ENCODE measurements around the gene FKBP5. TPM values are rescaled to one million over a fixed set of nuclear protein-coding genes. Genes with fewer than 3 reads are reported as not detected.

The FKBP5 gene
- total and polyA plus RNA-seq, 2 donors (not counting 1 experiment from before 2014, with no cell fraction given), result 2.8 to 7.4 TPM

GRCh38 chr6:35724471-35724870 is 35.8 kb upstream of the FKBP5 start:
- H3K4me1 Mint-ChIP-seq, result peaks cover 55% of the 10 kb centered on the region
- Histone ChIP-seq H3K4me3 (ENCODE audit: control extremely low read depth in 1 of 5, extremely low read depth in 1 of 5, insufficient read depth in 1 of 5, low read depth in 2 of 5, low read length in 4 of 5) (no peak overlapping the region), H3K9ac (ENCODE audit: low read length) (no peak overlapping the region), H2AFZ (ENCODE audit: insufficient read depth, low read depth, low read length, poor library complexity, severe bottlenecking) (no peak overlapping the region), H3K36me3 (replicated peaks in 1 of 2; ENCODE audit: control extremely low read depth in 1 of 2, control insufficient read depth in 1 of 2, extremely low read depth in 1 of 2, insufficient read depth in 2 of 2, low read length in 1 of 2) (no peaks in the 10 kb centered on the region), H3K4me2 (replicated peaks; ENCODE audit: low read depth, low read length, poor library complexity, severe bottlenecking) (no peak overlapping the region), H3K27ac (ENCODE audit: low read length in 2 of 2) (no peak overlapping the region), H3K9me3 (ENCODE audit: control extremely low read depth in 1 of 3, control insufficient read depth in 2 of 3, insufficient read depth in 1 of 3, low read length in 2 of 3) (no peaks in the 10 kb centered on the region), H3K27me3 (replicated peaks in 1 of 4; ENCODE audit: control extremely low read depth in 1 of 4, control insufficient read depth in 3 of 4, insufficient read depth in 4 of 4, low read length in 3 of 4) (peaks cover 0 to 17% (median 5%) of the 10 kb centered on the region in 4 experiments), H3K79me2 (ENCODE audit: control insufficient read depth, insufficient read depth, low read length) (no peaks in the 10 kb centered on the region), H3K4me1 (ENCODE audit: control insufficient read depth in 2 of 2, insufficient read depth in 2 of 2, low read length in 2 of 2) (peaks cover 46 to 71% of the 10 kb centered on the region in 2 donors), H4K20me1 (ENCODE audit: control insufficient read depth, insufficient read depth, low read length, poor library complexity, severe bottlenecking) (no peaks in the 10 kb centered on the region)
- no peaks in the 10 kb centered on the region for H3K9me3 Mint-ChIP-seq (ENCODE audit: insufficient read depth)
- POLR2A ChIA-PET, result interaction anchor here (0.7 kb wide), 1 partner anchor 1656 kb away, joined by 6 read pairs; no protein-coding TSS in a partner anchor
- WGBS (ENCODE audit: insufficient coverage), result no CpG with 5 or more reads among the region's 2 CpGs
- CTCF ChIA-PET, result interaction anchor here (1.0 kb wide), 1 partner anchor 9 kb away, joined by 3 read pairs; no protein-coding TSS in a partner anchor
- peaks cover 6% of the 10 kb centered on the region for H3K27me3 Mint-ChIP-seq
- intact Hi-C loops (cut with micrococcal nuclease), result no loop called here
- no peak overlapping the region for H3K27ac Mint-ChIP-seq
- ATAC-seq (ENCODE audit: low read depth) (no peak), DNase-seq (no peak)
- no peak overlapping the region for H3K4me3 Mint-ChIP-seq
- TF ChIP-seq CTCF (IDR thresholded peaks at IDR 0.05) (no peak), EZH2 (IDR thresholded peaks at IDR 0.05; ENCODE audit: borderline replicate concordance, insufficient read depth, low read depth, low read length, poor library complexity, severe bottlenecking) (no peak)

- Histone ChIP-seq H3K79me2 (ENCODE audit: control insufficient read depth, insufficient read depth, low read length) (no peaks in the 10 kb centered on the region), H3K4me1 (ENCODE audit: control insufficient read depth in 2 of 2, insufficient read depth in 2 of 2, low read length in 2 of 2) (peaks cover 46 to 71% of the 10 kb centered on the region in 2 donors), H3K36me3 (replicated peaks in 1 of 2; ENCODE audit: control extremely low read depth in 1 of 2, control insufficient read depth in 1 of 2, extremely low read depth in 1 of 2, insufficient read depth in 2 of 2, low read length in 1 of 2) (no peaks in the 10 kb centered on the region), H3K27ac (ENCODE audit: low read length in 2 of 2) (no peak overlapping the region), H4K20me1 (ENCODE audit: control insufficient read depth, insufficient read depth, low read length, poor library complexity, severe bottlenecking) (no peaks in the 10 kb centered on the region), H3K4me2 (replicated peaks; ENCODE audit: low read depth, low read length, poor library complexity, severe bottlenecking) (no peak overlapping the region), H3K4me3 (ENCODE audit: control extremely low read depth in 1 of 5, extremely low read depth in 1 of 5, insufficient read depth in 1 of 5, low read depth in 2 of 5, low read length in 4 of 5) (no peak overlapping the region), H3K27me3 (replicated peaks in 1 of 4; ENCODE audit: control extremely low read depth in 1 of 4, control insufficient read depth in 3 of 4, insufficient read depth in 4 of 4, low read length in 3 of 4) (peaks cover 0 to 17% (median 5%) of the 10 kb centered on the region in 4 experiments), H3K9ac (ENCODE audit: low read length) (no peak overlapping the region), H3K9me3 (ENCODE audit: control extremely low read depth in 1 of 3, control insufficient read depth in 2 of 3, insufficient read depth in 1 of 3, low read length in 2 of 3) (no peaks in the 10 kb centered on the region), H2AFZ (ENCODE audit: insufficient read depth, low read depth, low read length, poor library complexity, severe bottlenecking) (no peak overlapping the region)
- Mint-ChIP-seq H3K9me3 (ENCODE audit: insufficient read depth) (no peaks in the 10 kb centered on the region), H3K27me3 (peaks cover 6% of the 10 kb centered on the region), H3K27ac (no peak overlapping the region), H3K4me1 (peaks cover 55% of the 10 kb centered on the region), H3K4me3 (no peak overlapping the region)
- ATAC-seq (ENCODE audit: low read depth) (no peak), DNase-seq (no peak)
- ChIA-PET CTCF (interaction anchor here (1.0 kb wide), 1 partner anchor 9 kb away, joined by 3 read pairs; no protein-coding TSS in a partner anchor), POLR2A (no interaction called here)
- 93% methylated on average over 3 of the region's 4 CpGs for WGBS (ENCODE audit: insufficient coverage)
- intact Hi-C loops (cut with micrococcal nuclease), result no loop called here
- no peak for TF ChIP-seq CTCF (IDR thresholded peaks at IDR 0.05)
- TF ChIP-seq EZH2 (IDR thresholded peaks at IDR 0.05; ENCODE audit: borderline replicate concordance, insufficient read depth, low read depth, low read length, poor library complexity, severe bottlenecking), result no peak
Measured at GRCh38 chr6:35724059-35724458, 35.3 kb upstream of the FKBP5 start.

Measured in B cell (primary cell).